Measurements from ENCODE around the gene PDS5A.
"Not testable (repeated sequence)": the region's sequence is repeated elsewhere in the genome, so short reads cannot be mapped to it uniquely, and the experiment has no call there.

The PDS5A gene

DNA sequence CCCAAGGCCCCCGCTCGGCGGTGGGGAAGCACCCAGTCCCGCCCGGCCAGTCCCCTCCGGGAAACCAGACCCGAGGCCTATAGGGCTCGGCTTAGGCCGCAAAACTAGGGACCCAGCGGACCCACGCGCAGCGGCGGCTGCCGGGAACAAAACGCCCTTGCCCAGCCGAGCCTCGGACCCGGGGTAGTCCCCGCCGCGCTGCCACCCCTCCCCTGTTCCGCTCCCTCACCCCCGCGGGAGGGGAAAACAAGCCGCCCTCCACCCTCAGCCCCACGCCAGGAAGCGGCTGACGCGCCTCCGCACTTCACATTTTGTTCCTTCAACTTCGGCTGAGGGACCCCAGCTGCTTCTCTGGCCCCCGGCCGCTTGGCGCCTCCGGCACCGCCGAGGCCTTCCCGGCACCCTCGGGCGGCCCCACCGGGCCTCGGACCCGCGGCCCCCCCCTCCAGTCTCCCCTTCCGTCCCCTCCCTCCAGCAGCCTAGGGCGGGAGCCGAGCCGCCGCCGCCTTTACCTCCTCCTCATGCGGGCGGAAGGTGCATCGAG, 694 bp downstream of the PDS5A start:
- DNase-seq (ENCODE audit: low read depth) = peak; percentile 77
- TF ChIP-seq, protein P1, sequence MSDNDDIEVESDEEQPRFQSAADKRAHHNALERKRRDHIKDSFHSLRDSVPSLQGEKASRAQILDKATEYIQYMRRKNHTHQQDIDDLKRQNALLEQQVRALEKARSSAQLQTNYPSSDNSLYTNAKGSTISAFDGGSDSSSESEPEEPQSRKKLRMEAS (IDR thresholded peaks at IDR 0.05; ENCODE audit: low read depth, low read length) = 0 out of 2 replicates have a peak, but pooled peaks have one; percentile 34
- TF ChIP-seq, protein P2, sequence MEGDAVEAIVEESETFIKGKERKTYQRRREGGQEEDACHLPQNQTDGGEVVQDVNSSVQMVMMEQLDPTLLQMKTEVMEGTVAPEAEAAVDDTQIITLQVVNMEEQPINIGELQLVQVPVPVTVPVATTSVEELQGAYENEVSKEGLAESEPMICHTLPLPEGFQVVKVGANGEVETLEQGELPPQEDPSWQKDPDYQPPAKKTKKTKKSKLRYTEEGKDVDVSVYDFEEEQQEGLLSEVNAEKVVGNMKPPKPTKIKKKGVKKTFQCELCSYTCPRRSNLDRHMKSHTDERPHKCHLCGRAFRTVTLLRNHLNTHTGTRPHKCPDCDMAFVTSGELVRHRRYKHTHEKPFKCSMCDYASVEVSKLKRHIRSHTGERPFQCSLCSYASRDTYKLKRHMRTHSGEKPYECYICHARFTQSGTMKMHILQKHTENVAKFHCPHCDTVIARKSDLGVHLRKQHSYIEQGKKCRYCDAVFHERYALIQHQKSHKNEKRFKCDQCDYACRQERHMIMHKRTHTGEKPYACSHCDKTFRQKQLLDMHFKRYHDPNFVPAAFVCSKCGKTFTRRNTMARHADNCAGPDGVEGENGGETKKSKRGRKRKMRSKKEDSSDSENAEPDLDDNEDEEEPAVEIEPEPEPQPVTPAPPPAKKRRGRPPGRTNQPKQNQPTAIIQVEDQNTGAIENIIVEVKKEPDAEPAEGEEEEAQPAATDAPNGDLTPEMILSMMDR (IDR thresholded peaks at IDR 0.05; ENCODE audit: low read depth, low read length) = no peak
- TF ChIP-seq MYC (IDR thresholded peaks at IDR 0.05; ENCODE audit: low read depth, low read length) (no peak; the same call in 1 of the 2 replicates), POLR2A (IDR thresholded peaks at IDR 0.05; ENCODE audit: extremely low read depth, insufficient read length) (no peak)

DNA sequence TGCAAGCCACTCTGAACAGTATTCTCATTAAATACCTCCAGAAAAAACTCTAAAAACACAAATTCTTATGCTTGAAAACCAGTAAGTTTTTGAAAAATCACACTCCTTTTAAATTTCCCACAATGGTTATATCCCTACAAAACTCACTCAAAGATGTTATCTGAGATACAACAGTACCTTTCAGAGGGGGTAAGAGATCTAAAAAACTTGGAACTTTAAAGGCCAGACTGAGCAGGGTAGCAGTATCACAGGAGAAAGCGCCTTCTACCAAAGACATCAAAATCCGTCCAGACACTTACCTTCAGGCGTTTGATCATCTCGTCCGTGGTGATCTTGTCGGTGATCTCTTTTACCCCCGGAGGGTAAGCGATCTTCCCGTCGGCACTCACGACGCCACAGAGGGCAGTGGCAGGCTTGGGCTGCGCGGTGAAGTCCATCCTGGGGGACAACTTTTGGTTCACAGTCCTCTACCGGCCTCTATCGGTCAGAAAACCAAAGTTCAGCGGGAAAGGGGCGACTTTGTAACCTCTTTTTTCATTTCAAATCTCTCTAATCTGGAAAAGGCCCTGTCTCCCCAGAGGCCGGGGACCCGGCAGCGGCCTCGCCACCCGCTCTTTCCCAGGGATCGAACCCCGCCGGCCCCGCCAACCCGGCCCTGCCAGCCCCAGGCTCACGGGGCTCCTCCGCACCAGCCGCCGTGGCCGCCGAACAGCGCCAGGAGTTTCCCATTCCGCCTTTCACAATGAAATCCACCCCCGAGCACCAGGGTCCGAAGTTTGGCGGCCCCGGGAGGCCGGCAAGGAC, 1.4 kb downstream of the PDS5A start:
- TF ChIP-seq MYC (IDR thresholded peaks at IDR 0.05; ENCODE audit: low read depth, low read length) (peak; percentile 55; the same call in 1 of the 2 replicates), POLR2A (IDR thresholded peaks at IDR 0.05; ENCODE audit: extremely low read depth, insufficient read length) (no peak)
- TF ChIP-seq, protein P1 (IDR thresholded peaks at IDR 0.05; ENCODE audit: low read depth, low read length) = peak; percentile 37; the same call in 1 of the 2 replicates
- TF ChIP-seq, protein P2 (IDR thresholded peaks at IDR 0.05; ENCODE audit: low read depth, low read length) = peak; percentile 92
- peak overlapping the region; percentile 84 for H3K4me3 ChIP-seq (ENCODE audit: low read depth, low read length)
- peak; percentile 93 for DNase-seq (ENCODE audit: low read depth)

More for the DNA sequence above, 694 bp downstream of the PDS5A start:
- H3K4me3 ChIP-seq (ENCODE audit: low read depth, low read length) = peak overlapping the region; percentile 84

DNA sequence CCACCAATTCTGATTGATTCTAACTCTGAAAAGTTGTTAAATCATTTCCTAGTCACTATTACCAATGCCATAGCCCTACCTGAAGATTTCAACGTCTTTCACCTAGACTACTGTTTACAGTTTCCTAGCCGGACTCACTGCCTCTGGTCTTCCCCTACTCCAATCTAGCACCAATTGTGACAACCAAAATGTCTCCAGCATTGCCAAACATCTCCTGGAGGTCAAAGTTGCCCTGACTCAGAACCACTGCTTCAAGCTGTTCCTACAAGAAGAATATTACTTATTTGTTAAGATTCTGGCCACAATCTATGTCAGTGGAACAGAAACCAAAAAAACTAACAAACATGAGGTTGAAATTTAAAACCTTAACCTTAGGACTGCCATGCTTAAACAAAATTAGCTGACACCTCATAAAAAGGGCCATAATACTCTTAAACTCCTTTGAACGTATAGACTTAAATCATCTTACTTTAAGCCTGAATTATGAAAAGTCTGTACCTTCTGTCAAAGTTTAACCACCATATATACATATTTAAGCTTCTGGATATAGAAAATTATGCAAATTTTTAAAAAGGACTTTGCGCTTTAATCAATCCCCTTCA, 2.1 kb downstream of the PDS5A start:
- peak overlapping the region; percentile 84 for H3K4me3 ChIP-seq (ENCODE audit: low read depth, low read length)
- peak; percentile 43 for DNase-seq (ENCODE audit: low read depth)
- TF ChIP-seq, protein P2 (IDR thresholded peaks at IDR 0.05; ENCODE audit: low read depth, low read length) = no peak
- no peak for TF ChIP-seq MYC (IDR thresholded peaks at IDR 0.05; ENCODE audit: low read depth, low read length)
- no peak for TF ChIP-seq POLR2A (IDR thresholded peaks at IDR 0.05; ENCODE audit: extremely low read depth, insufficient read length)
- TF ChIP-seq, protein P1 (IDR thresholded peaks at IDR 0.05; ENCODE audit: low read depth, low read length) = no peak

GRCh38 chr4:39973052-39973451, 4.7 kb downstream of the PDS5A start:
- not testable (repeated sequence) for DNase-seq (ENCODE audit: low read depth)
- peak overlapping the region; percentile 12 for H3K4me3 ChIP-seq (ENCODE audit: low read depth, low read length)

DNA sequence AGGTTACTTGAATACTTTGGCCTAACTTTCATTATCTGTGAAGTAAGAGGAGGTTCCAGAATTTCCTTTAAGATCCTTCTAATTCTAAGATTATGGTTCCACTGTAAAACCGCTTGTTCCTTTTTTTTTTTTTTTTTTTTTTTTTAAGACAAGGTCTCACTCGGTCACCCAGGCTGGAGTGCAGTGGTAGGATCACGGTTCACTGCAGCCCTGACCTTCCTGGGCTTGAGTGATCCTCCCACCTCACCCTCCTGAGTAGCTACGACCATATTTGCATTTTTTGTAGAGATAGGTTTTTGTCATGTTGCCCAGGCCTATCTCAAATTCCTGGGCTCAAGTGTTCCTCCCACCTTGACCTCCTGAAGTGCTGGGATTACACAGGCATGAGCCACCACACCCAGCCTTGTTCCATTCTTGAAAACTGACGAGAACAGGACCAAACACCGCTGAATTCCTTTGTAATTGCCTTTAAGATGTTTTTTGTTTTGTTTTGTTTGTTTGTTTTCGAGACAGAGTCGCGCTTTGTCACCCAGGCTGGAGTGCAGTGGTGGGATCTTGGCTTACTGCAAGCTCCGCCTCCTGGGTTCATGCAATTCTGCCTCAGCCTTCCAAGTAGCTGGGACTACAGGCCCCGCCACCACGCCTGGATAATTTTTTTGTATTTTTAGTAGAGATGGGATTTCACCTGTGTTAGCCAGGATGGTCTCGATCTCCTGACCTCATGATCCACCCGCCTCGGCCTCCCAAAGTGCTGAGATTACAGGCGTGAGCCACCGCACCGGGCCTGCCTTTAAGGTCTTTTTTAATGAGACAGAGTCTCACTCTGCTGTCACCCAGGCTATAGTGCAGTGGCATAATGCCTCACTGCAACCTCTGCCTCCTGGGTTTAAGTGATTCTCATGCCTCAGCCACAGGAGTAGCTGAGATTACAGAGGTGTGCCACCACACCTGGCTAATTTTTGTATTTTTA, 6.8 kb downstream of the PDS5A start:
- DNase-seq (ENCODE audit: low read depth) = peak; percentile 23
- TF ChIP-seq MYC (IDR thresholded peaks at IDR 0.05; ENCODE audit: low read depth, low read length) (no peak), POLR2A (IDR thresholded peaks at IDR 0.05; ENCODE audit: extremely low read depth, insufficient read length) (no peak)
- TF ChIP-seq, protein P1 (IDR thresholded peaks at IDR 0.05; ENCODE audit: low read depth, low read length) = no peak
- TF ChIP-seq, protein P2 (IDR thresholded peaks at IDR 0.05; ENCODE audit: low read depth, low read length) = no peak
- H3K4me3 ChIP-seq (ENCODE audit: low read depth, low read length) = no peak overlapping the region
